Measurements from ENCODE around the gene CDKN3.
"Not testable (repeated sequence)": the region's sequence is repeated elsewhere in the genome, so short reads cannot be mapped to it uniquely, and the experiment has no call there.

The CDKN3 gene

GRCh38 chr14:54420478-54421142, 23.8 kb downstream of the CDKN3 start:
- Histone ChIP-seq H3K4me1 (ENCODE audit: control insufficient read depth in 1 of 2, insufficient read depth in 2 of 2, low read length in 2 of 2) (peaks cover 0 to 3% of the 10 kb centered on the region in 2 donors), H3K27ac (ENCODE audit: low read depth, low read length) (no peak overlapping the region), H3K9me3 (ENCODE audit: control insufficient read depth in 1 of 2, low read length in 2 of 2) (no peaks in the 10 kb centered on the region), H3K9ac (ENCODE audit: low read depth in 1 of 2, low read length in 2 of 2) (no peak overlapping the region), H3K4me3 (ENCODE audit: low read depth in 1 of 2, low read length in 2 of 2) (no peak overlapping the region), H3K27me3 (ENCODE audit: control insufficient read depth in 1 of 2, insufficient read depth in 2 of 2, low read length in 2 of 2) (no peaks in the 10 kb centered on the region), H3K36me3 (ENCODE audit: control insufficient read depth in 1 of 2, insufficient read depth in 2 of 2, low read length in 2 of 2) (peaks cover 0 to 6% of the 10 kb centered on the region in 2 donors)

DNA sequence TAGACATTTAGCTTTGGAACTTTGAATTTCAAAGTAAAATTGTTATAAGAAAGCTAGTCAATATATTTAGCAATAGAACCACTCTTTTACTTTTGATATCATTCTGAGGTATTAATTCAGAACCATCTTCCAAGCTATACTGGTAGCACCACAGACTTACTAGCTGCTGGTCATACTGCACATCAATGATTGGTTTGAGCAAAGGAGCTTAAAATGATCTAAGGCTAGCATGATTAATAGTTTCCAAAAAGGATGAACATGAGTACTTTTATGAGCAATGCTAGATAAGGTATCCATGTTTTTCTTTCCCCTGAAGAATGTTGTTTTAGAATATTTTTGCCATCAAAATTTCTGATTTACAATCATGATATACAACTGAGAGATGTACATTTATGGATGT, 27.2 kb downstream of the CDKN3 start:
- peaks cover 12 to 22% of the 10 kb centered on the region in 2 donors for H3K36me3 ChIP-seq (ENCODE audit: control insufficient read depth in 1 of 2, insufficient read depth in 2 of 2, low read length in 2 of 2)
- H3K9ac ChIP-seq (ENCODE audit: low read depth in 1 of 2, low read length in 2 of 2) = no peak overlapping the region
- H3K27me3 ChIP-seq (ENCODE audit: control insufficient read depth in 1 of 2, insufficient read depth in 2 of 2, low read length in 2 of 2) = no peaks in the 10 kb centered on the region
- H3K9me3 ChIP-seq (ENCODE audit: control insufficient read depth in 1 of 2, low read length in 2 of 2) = no peaks in the 10 kb centered on the region
- H3K4me3 ChIP-seq (ENCODE audit: low read depth in 1 of 2, low read length in 2 of 2) = no peak overlapping the region
- H3K4me1 ChIP-seq (ENCODE audit: control insufficient read depth in 1 of 2, insufficient read depth in 2 of 2, low read length in 2 of 2) = peaks cover 0 to 3% of the 10 kb centered on the region in 2 donors
- no peak overlapping the region for H3K27ac ChIP-seq (ENCODE audit: low read depth, low read length)

- Histone ChIP-seq H3K27ac (ENCODE audit: low read depth, low read length) (no peak overlapping the region), H3K27me3 (ENCODE audit: control insufficient read depth in 1 of 2, insufficient read depth in 2 of 2, low read length in 2 of 2) (no peaks in the 10 kb centered on the region), H3K9me3 (ENCODE audit: control insufficient read depth in 1 of 2, low read length in 2 of 2) (no peaks in the 10 kb centered on the region), H3K36me3 (ENCODE audit: control insufficient read depth in 1 of 2, insufficient read depth in 2 of 2, low read length in 2 of 2) (peaks cover 12 to 26% of the 10 kb centered on the region in 2 donors), H3K4me3 (ENCODE audit: low read depth in 1 of 2, low read length in 2 of 2) (no peak overlapping the region), H3K4me1 (ENCODE audit: control insufficient read depth in 1 of 2, insufficient read depth in 2 of 2, low read length in 2 of 2) (peaks cover 0 to 3% of the 10 kb centered on the region in 2 donors), H3K9ac (ENCODE audit: low read depth in 1 of 2, low read length in 2 of 2) (no peak overlapping the region)
Measured at GRCh38 chr14:54424479-54424901, 27.7 kb downstream of the CDKN3 start.

GRCh38 chr14:54425068-54425467, 28.3 kb downstream of the CDKN3 start:
- peaks cover 17 to 32% of the 10 kb centered on the region in 2 donors for H3K36me3 ChIP-seq (ENCODE audit: control insufficient read depth in 1 of 2, insufficient read depth in 2 of 2, low read length in 2 of 2)

GRCh38 chr14:54425537-54426274, 28.9 kb downstream of the CDKN3 start:
- no peak overlapping the region for H3K27ac ChIP-seq (ENCODE audit: low read depth, low read length)

More at GRCh38 chr14:54425068-54425467, 28.3 kb downstream of the CDKN3 start:
- peaks cover 0 to 3% of the 10 kb centered on the region in 2 donors for H3K4me1 ChIP-seq (ENCODE audit: control insufficient read depth in 1 of 2, insufficient read depth in 2 of 2, low read length in 2 of 2)
- H3K9ac ChIP-seq (ENCODE audit: low read depth in 1 of 2, low read length in 2 of 2) = no peak overlapping the region
- no peak overlapping the region for H3K4me3 ChIP-seq (ENCODE audit: low read depth in 1 of 2, low read length in 2 of 2)
- no peaks in the 10 kb centered on the region for H3K9me3 ChIP-seq (ENCODE audit: control insufficient read depth in 1 of 2, low read length in 2 of 2)
- H3K27me3 ChIP-seq (ENCODE audit: control insufficient read depth in 1 of 2, insufficient read depth in 2 of 2, low read length in 2 of 2) = no peaks in the 10 kb centered on the region
- H3K27ac ChIP-seq (ENCODE audit: low read depth, low read length) = no peak overlapping the region

GRCh38 chr14:54427871-54428270, 31.1 kb downstream of the CDKN3 start:
- H3K27ac ChIP-seq (ENCODE audit: low read depth, low read length) = no peak overlapping the region
- peaks cover 20 to 40% of the 10 kb centered on the region in 2 donors for H3K36me3 ChIP-seq (ENCODE audit: control insufficient read depth in 1 of 2, insufficient read depth in 2 of 2, low read length in 2 of 2)
- H3K4me3 ChIP-seq (ENCODE audit: low read depth in 1 of 2, low read length in 2 of 2) = no peak overlapping the region
- H3K4me1 ChIP-seq (ENCODE audit: control insufficient read depth in 1 of 2, insufficient read depth in 2 of 2, low read length in 2 of 2) = peaks cover 3 to 8% of the 10 kb centered on the region in 2 donors
- no peaks in the 10 kb centered on the region for H3K27me3 ChIP-seq (ENCODE audit: control insufficient read depth in 1 of 2, insufficient read depth in 2 of 2, low read length in 2 of 2)
- H3K9ac ChIP-seq (ENCODE audit: low read depth in 1 of 2, low read length in 2 of 2) = no peak overlapping the region
- no peaks in the 10 kb centered on the region for H3K9me3 ChIP-seq (ENCODE audit: control insufficient read depth in 1 of 2, low read length in 2 of 2)

More at GRCh38 chr14:54425537-54426274, 28.9 kb downstream of the CDKN3 start:
- Histone ChIP-seq H3K9ac (ENCODE audit: low read depth in 1 of 2, low read length in 2 of 2) (no peak overlapping the region), H3K9me3 (ENCODE audit: control insufficient read depth in 1 of 2, low read length in 2 of 2) (no peaks in the 10 kb centered on the region), H3K4me1 (ENCODE audit: control insufficient read depth in 1 of 2, insufficient read depth in 2 of 2, low read length in 2 of 2) (no peaks in the 10 kb centered on the region), H3K4me3 (ENCODE audit: low read depth in 1 of 2, low read length in 2 of 2) (no peak overlapping the region), H3K27me3 (ENCODE audit: control insufficient read depth in 1 of 2, insufficient read depth in 2 of 2, low read length in 2 of 2) (no peaks in the 10 kb centered on the region), H3K36me3 (ENCODE audit: control insufficient read depth in 1 of 2, insufficient read depth in 2 of 2, low read length in 2 of 2) (peaks cover 20 to 37% of the 10 kb centered on the region in 2 donors)

DNA sequence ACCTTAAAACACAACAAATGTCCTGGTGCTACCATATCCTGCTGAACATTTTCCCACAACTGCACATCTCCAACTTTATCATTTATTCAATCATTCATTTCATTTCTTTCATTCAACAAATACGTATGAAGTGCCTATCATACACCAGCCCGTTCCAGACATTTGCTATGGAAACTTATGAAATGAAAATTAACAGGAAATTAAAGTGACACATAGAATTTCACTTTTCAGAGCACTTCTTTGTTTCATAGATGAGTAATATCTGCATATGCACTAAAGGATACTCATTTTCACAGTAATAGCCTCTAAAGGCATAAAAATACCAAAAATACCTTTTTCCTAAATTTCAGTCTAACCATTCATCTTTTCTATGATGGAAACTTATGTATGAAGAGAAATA, 31.7 kb downstream of the CDKN3 start:
- Histone ChIP-seq H3K9me3 (ENCODE audit: control insufficient read depth in 1 of 2, low read length in 2 of 2) (no peaks in the 10 kb centered on the region), H3K27ac (ENCODE audit: low read depth, low read length) (no peak overlapping the region), H3K4me1 (ENCODE audit: control insufficient read depth in 1 of 2, insufficient read depth in 2 of 2, low read length in 2 of 2) (peaks cover 3 to 8% of the 10 kb centered on the region in 2 donors), H3K27me3 (ENCODE audit: control insufficient read depth in 1 of 2, insufficient read depth in 2 of 2, low read length in 2 of 2) (no peaks in the 10 kb centered on the region), H3K9ac (ENCODE audit: low read depth in 1 of 2, low read length in 2 of 2) (no peak overlapping the region), H3K36me3 (ENCODE audit: control insufficient read depth in 1 of 2, insufficient read depth in 2 of 2, low read length in 2 of 2) (peaks cover 20 to 37% of the 10 kb centered on the region in 2 donors), H3K4me3 (ENCODE audit: low read depth in 1 of 2, low read length in 2 of 2) (no peak overlapping the region)

- peak overlapping the region in 1 of 2 donors; percentile 7 for H3K4me3 ChIP-seq (ENCODE audit: low read depth in 1 of 2, low read length in 2 of 2)
- H3K9ac ChIP-seq (ENCODE audit: low read depth in 1 of 2, low read length in 2 of 2) = no peak overlapping the region
- peaks cover 23 to 28% of the 10 kb centered on the region in 2 donors for H3K4me1 ChIP-seq (ENCODE audit: control insufficient read depth in 1 of 2, insufficient read depth in 2 of 2, low read length in 2 of 2)
- H3K27me3 ChIP-seq (ENCODE audit: control insufficient read depth in 1 of 2, insufficient read depth in 2 of 2, low read length in 2 of 2) = no peaks in the 10 kb centered on the region
- no peak overlapping the region for H3K27ac ChIP-seq (ENCODE audit: low read depth, low read length)
- no peaks in the 10 kb centered on the region for H3K9me3 ChIP-seq (ENCODE audit: control insufficient read depth in 1 of 2, low read length in 2 of 2)
- peaks cover 0 to 5% of the 10 kb centered on the region in 2 donors for H3K36me3 ChIP-seq (ENCODE audit: control insufficient read depth in 1 of 2, insufficient read depth in 2 of 2, low read length in 2 of 2)
Measured at GRCh38 chr14:54435500-54435981, 38.7 kb downstream of the CDKN3 start.

DNA sequence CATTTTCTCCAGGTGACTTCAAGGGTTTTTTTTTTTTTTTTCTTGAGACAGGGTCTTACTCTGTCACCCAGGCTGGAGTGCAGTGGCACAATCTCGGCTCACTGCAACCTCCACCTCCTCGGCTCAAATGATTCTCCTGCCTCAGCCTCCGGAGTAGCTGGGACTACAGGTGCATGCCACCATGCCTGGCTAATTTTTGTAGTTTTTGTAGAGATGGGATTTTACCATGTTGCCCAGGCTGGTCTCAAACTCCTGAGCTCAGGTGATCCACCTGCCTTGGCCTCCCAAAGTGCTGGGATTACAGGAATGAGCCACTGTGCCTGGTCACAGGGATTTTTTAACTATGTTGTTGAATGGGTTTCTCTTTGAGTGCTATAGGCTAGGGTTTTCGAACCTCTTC, 41.1 kb downstream of the CDKN3 start:
- H3K9me3 ChIP-seq (ENCODE audit: control insufficient read depth in 1 of 2, low read length in 2 of 2); H3K36me3 ChIP-seq (ENCODE audit: control insufficient read depth in 1 of 2, insufficient read depth in 2 of 2, low read length in 2 of 2); H3K4me3 ChIP-seq (ENCODE audit: low read depth in 1 of 2, low read length in 2 of 2); H3K27ac ChIP-seq (ENCODE audit: low read depth, low read length); H3K9ac ChIP-seq (ENCODE audit: low read depth in 1 of 2, low read length in 2 of 2); H3K27me3 ChIP-seq (ENCODE audit: control insufficient read depth in 1 of 2, insufficient read depth in 2 of 2, low read length in 2 of 2): not testable (repeated sequence)
- peaks cover 20 to 28% of the 10 kb centered on the region in 2 donors for H3K4me1 ChIP-seq (ENCODE audit: control insufficient read depth in 1 of 2, insufficient read depth in 2 of 2, low read length in 2 of 2)

DNA sequence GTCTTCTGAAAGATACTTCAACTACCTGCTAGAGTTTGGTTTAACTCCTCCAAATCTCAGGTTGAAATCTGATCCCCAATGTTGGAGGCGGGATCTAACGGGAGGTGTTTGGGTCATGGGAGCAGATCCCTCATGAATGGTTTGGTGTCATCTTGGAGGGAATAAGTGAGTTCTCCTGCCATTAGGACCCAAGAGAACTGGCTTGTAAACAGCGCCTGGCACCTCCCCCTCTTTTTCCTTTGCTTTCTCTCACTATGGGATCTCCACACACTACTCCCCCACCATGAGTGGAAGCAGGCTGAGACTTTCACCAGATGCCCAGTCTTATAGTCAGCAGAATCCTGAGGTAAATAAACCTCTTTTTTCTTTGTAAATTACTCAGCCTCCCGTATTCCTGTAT, 41.9 kb downstream of the CDKN3 start:
- Histone ChIP-seq H3K4me3 (ENCODE audit: low read depth in 1 of 2, low read length in 2 of 2) (no peak overlapping the region), H3K27ac (ENCODE audit: low read depth, low read length) (no peak overlapping the region), H3K9me3 (ENCODE audit: control insufficient read depth in 1 of 2, low read length in 2 of 2) (no peaks in the 10 kb centered on the region), H3K36me3 (ENCODE audit: control insufficient read depth in 1 of 2, insufficient read depth in 2 of 2, low read length in 2 of 2) (no peaks in the 10 kb centered on the region), H3K9ac (ENCODE audit: low read depth in 1 of 2, low read length in 2 of 2) (no peak overlapping the region), H3K27me3 (ENCODE audit: control insufficient read depth in 1 of 2, insufficient read depth in 2 of 2, low read length in 2 of 2) (no peaks in the 10 kb centered on the region), H3K4me1 (ENCODE audit: control insufficient read depth in 1 of 2, insufficient read depth in 2 of 2, low read length in 2 of 2) (peaks cover 20 to 28% of the 10 kb centered on the region in 2 donors)
